ENCODE data around the gene TMEM182.

TMEM182 gene

GRCh38 chr2:102765061-102765460 is 3.2 kb downstream of the TMEM182 start:
- no peak for DNase-seq (ENCODE audit: low read depth in 1 of 2, low spot score in 1 of 2)

GRCh38 chr2:102768253-102768652 is 6.4 kb downstream of the TMEM182 start:
- DNase-seq (ENCODE audit: low read depth in 1 of 2, low spot score in 1 of 2), result no peak

GRCh38 chr2:102768892-102769291 is 7.1 kb downstream of the TMEM182 start:
- no peak for DNase-seq (ENCODE audit: low read depth in 1 of 2, low spot score in 1 of 2)

- DNase-seq (ENCODE audit: low read depth in 1 of 2, low spot score in 1 of 2), result no peak
Observed at GRCh38 chr2:102770506-102770905, 8.7 kb downstream of the TMEM182 start.

- DNase-seq (ENCODE audit: low read depth in 1 of 2, low spot score in 1 of 2), result no peak
Observed at GRCh38 chr2:102771114-102771513, 9.3 kb downstream of the TMEM182 start.

- DNase-seq (ENCODE audit: low read depth in 1 of 2, low spot score in 1 of 2), result no peak
Observed at GRCh38 chr2:102772659-102773058, 10.8 kb downstream of the TMEM182 start.

- DNase-seq (ENCODE audit: low read depth in 1 of 2, low spot score in 1 of 2), result no peak
Observed at GRCh38 chr2:102773149-102773705, 11.4 kb downstream of the TMEM182 start.

- DNase-seq (ENCODE audit: low read depth in 1 of 2, low spot score in 1 of 2), result no peak
Observed at GRCh38 chr2:102778260-102778659, 16.4 kb downstream of the TMEM182 start.

- no peak for DNase-seq (ENCODE audit: low read depth in 1 of 2, low spot score in 1 of 2)
Observed at GRCh38 chr2:102780467-102780866, 18.6 kb downstream of the TMEM182 start.

- DNase-seq (ENCODE audit: low read depth in 1 of 2, low spot score in 1 of 2), result no peak
Observed at GRCh38 chr2:102782187-102782586, 20.4 kb downstream of the TMEM182 start.

GRCh38 chr2:102782933-102783332 is 21.1 kb downstream of the TMEM182 start:
- no peak for DNase-seq (ENCODE audit: low read depth in 1 of 2, low spot score in 1 of 2)

GRCh38 chr2:102783506-102784183 is 21.8 kb downstream of the TMEM182 start:
- no peak for DNase-seq (ENCODE audit: low read depth in 1 of 2, low spot score in 1 of 2)

GRCh38 chr2:102784940-102785339 is 23.1 kb downstream of the TMEM182 start:
- no peak for DNase-seq (ENCODE audit: low read depth in 1 of 2, low spot score in 1 of 2)

GRCh38 chr2:102788216-102788884 is 26.5 kb downstream of the TMEM182 start:
- DNase-seq (ENCODE audit: low read depth in 1 of 2, low spot score in 1 of 2), result no peak

GRCh38 chr2:102788885-102789260 is 27.0 kb downstream of the TMEM182 start:
- no peak for DNase-seq (ENCODE audit: low read depth in 1 of 2, low spot score in 1 of 2)

- no peak for DNase-seq (ENCODE audit: low read depth in 1 of 2, low spot score in 1 of 2)
Observed at GRCh38 chr2:102789349-102790090, 27.7 kb downstream of the TMEM182 start.

GRCh38 chr2:102790091-102790455 is 28.2 kb downstream of the TMEM182 start:
- no peak for DNase-seq (ENCODE audit: low read depth in 1 of 2, low spot score in 1 of 2)

GRCh38 chr2:102792568-102793208 is 30.9 kb downstream of the TMEM182 start:
- DNase-seq (ENCODE audit: low read depth in 1 of 2, low spot score in 1 of 2), result no peak

GRCh38 chr2:102795641-102796040 is 33.8 kb downstream of the TMEM182 start:
- no peak for DNase-seq (ENCODE audit: low read depth in 1 of 2, low spot score in 1 of 2)

GRCh38 chr2:102796337-102796736 is 34.5 kb downstream of the TMEM182 start:
- no peak for DNase-seq (ENCODE audit: low read depth in 1 of 2, low spot score in 1 of 2)

GRCh38 chr2:102797486-102797885 is 35.7 kb downstream of the TMEM182 start:
- DNase-seq (ENCODE audit: low read depth in 1 of 2, low spot score in 1 of 2), result no peak

Data from stimulated activated CD4-positive, alpha-beta T cell treated with anti-CD3 and anti-CD28 coated beads, Interleukin-15, amount 100 ng/mL, for 1 hour (primary cell).